ENCODE data around the gene GTPBP2.

GRCh38 chr6:43668151-43669028 lies 39.3 kb upstream of the GTPBP2 start:
- TF ChIP-seq CTCF (IDR thresholded peaks at IDR 0.05): no peak
- no peak for TF ChIP-seq POLR2A (IDR thresholded peaks at IDR 0.05)
